Endothelial cell (in vitro differentiated cells): ENCODE results near the gene QKI. TPM values are rescaled to one million over a fixed set of nuclear protein-coding genes. Genes with fewer than 3 reads are reported as not detected.

ENCODE experiments used
- DNase-seq: peaks from one replicate; pipeline ENCODE4 v3.0.0; 2021; ENCODE audit warnings: low spot score
- H3K27ac Mint-ChIP-seq: one replicate; pipeline ENCODE4 v1.8.0; 2021; ENCODE audit warnings: mixed read lengths, inconsistent platforms; ENCODE audit not compliant: unreplicated experiment
- H3K27me3 Mint-ChIP-seq: one replicate; pipeline ENCODE4 v1.8.0; 2021; ENCODE audit warnings: mild to moderate bottlenecking, moderate library complexity, mixed read lengths, inconsistent platforms; ENCODE audit not compliant: unreplicated experiment
- H3K36me3 Mint-ChIP-seq: one replicate; pipeline ENCODE4 v1.8.0; 2021; ENCODE audit warnings: mild to moderate bottlenecking, low read depth, mixed read lengths, inconsistent platforms; ENCODE audit not compliant: unreplicated experiment
- H3K4me1 Mint-ChIP-seq: one replicate; pipeline ENCODE4 v1.8.0; 2021; ENCODE audit warnings: mild to moderate bottlenecking, mixed read lengths, inconsistent platforms; ENCODE audit not compliant: unreplicated experiment
- H3K4me3 Mint-ChIP-seq: one replicate; pipeline ENCODE4 v1.8.0; 2021; ENCODE audit warnings: mild to moderate bottlenecking, mixed read lengths, inconsistent platforms; ENCODE audit not compliant: unreplicated experiment
- H3K9me3 Mint-ChIP-seq: one replicate; pipeline ENCODE4 v1.8.0; 2021; ENCODE audit warnings: mixed read lengths, inconsistent platforms; ENCODE audit not compliant: unreplicated experiment
- CTCF ChIP-seq: fragments of 200-600 bp; sonication (generic); IDR thresholded peaks from one replicate; pipeline ENCODE4 v1.5.0; 2021; ENCODE audit warnings: antibody characterized with exemption; ENCODE audit not compliant: unreplicated experiment
- total RNA-seq: library from RNA; stranded (reverse); fragmentation: NEBNext Ultra II Directional; extraction: Animal tissue kit (Norgen Biotek cat#: 25700); gene quantifications from one replicate; pipeline ENCODE4 v1.2.1, GENCODE V29; 2021; ENCODE audit not compliant: unreplicated experiment

QKI gene
- total RNA-seq, 1 donor from 2014 or later, result 326 TPM

- peaks cover 23% of the 10 kb centered on the region for H3K4me1 Mint-ChIP-seq
- TF ChIP-seq CTCF, result no peak
- peaks cover 5% of the 10 kb centered on the region for H3K36me3 Mint-ChIP-seq
- no peaks in the 10 kb centered on the region for H3K9me3 Mint-ChIP-seq
- no peak overlapping the region for H3K27ac Mint-ChIP-seq
- H3K27me3 Mint-ChIP-seq, result peaks cover 2% of the 10 kb centered on the region
- no peak for DNase-seq
- H3K4me3 Mint-ChIP-seq, result no peak overlapping the region
Measured at GRCh38 chr6:163454425-163454824, 39.9 kb downstream of the QKI start.

GRCh38 chr6:163455552-163455951 lies 41.0 kb downstream of the QKI start:
- no peak overlapping the region for H3K27ac Mint-ChIP-seq

GRCh38 chr6:163457637-163458561 lies 43.4 kb downstream of the QKI start:
- Mint-ChIP-seq H3K9me3 (no peaks in the 10 kb centered on the region), H3K4me3 (peak overlapping the region; percentile 3), H3K27me3 (no peaks in the 10 kb centered on the region), H3K36me3 (peaks cover 5% of the 10 kb centered on the region), H3K27ac (peak overlapping the region; percentile 5), H3K4me1 (peaks cover 32% of the 10 kb centered on the region)
- TF ChIP-seq CTCF, result no peak
- DNase-seq, result no peak

More at GRCh38 chr6:163455552-163455951, 41.0 kb downstream of the QKI start:
- DNase-seq, result no peak
- Mint-ChIP-seq H3K4me3 (no peak overlapping the region), H3K36me3 (peaks cover 5% of the 10 kb centered on the region), H3K9me3 (no peaks in the 10 kb centered on the region), H3K27me3 (peaks cover 2% of the 10 kb centered on the region), H3K4me1 (peaks cover 32% of the 10 kb centered on the region)
- no peak for TF ChIP-seq CTCF

- no peak overlapping the region for H3K4me3 Mint-ChIP-seq
- H3K4me1 Mint-ChIP-seq, result peaks cover 32% of the 10 kb centered on the region
- DNase-seq, result no peak
- no peaks in the 10 kb centered on the region for H3K9me3 Mint-ChIP-seq
- H3K36me3 Mint-ChIP-seq, result peaks cover 5% of the 10 kb centered on the region
- H3K27ac Mint-ChIP-seq, result no peak overlapping the region
- no peak for TF ChIP-seq CTCF
- no peaks in the 10 kb centered on the region for H3K27me3 Mint-ChIP-seq
Measured at GRCh38 chr6:163459007-163459406, 44.5 kb downstream of the QKI start.

GRCh38 chr6:163459536-163459935 lies 45.0 kb downstream of the QKI start:
- Mint-ChIP-seq H3K4me1 (peaks cover 29% of the 10 kb centered on the region), H3K9me3 (no peaks in the 10 kb centered on the region), H3K27ac (no peak overlapping the region), H3K36me3 (peaks cover 8% of the 10 kb centered on the region), H3K27me3 (peaks cover 4% of the 10 kb centered on the region), H3K4me3 (no peak overlapping the region)
- no peak for DNase-seq
- TF ChIP-seq CTCF, result no peak
